ENCODE data around the gene TIMP2.

Gene TIMP2

GRCh38 chr17:78840780-78841611 is 84.2 kb downstream of the TIMP2 start, which contains the start of gene USP36:
TSS of gene USP36 (minus strand) at chr17:78840814. CDS start at chr17:78836363, 4,451 bp downstream.
- peak within 1 kb of the TSS; percentile 94 to 96 for H3K9ac ChIP-seq (ENCODE audit: low read depth in 1 of 2, low read length in 2 of 2)
- H3K4me3 ChIP-seq (ENCODE audit: low read depth in 1 of 2, low read length in 2 of 2): peak within 1 kb of the TSS; percentile 87 to 96
- peak within 1 kb of the TSS; percentile 100 for H3K27ac ChIP-seq (ENCODE audit: low read depth, low read length)
- H3K9me3 ChIP-seq (ENCODE audit: control insufficient read depth in 1 of 2, low read length in 2 of 2): no peaks in the 10 kb centered on the region
- H3K36me3 ChIP-seq (ENCODE audit: control insufficient read depth in 1 of 2, insufficient read depth in 2 of 2, low read length in 2 of 2): peaks cover 14 to 18% of the 10 kb centered on the region in 2 donors
- H3K27me3 ChIP-seq (ENCODE audit: control insufficient read depth in 1 of 2, insufficient read depth in 2 of 2, low read length in 2 of 2): no peaks in the 10 kb centered on the region
- H3K4me1 ChIP-seq (ENCODE audit: control insufficient read depth in 1 of 2, insufficient read depth in 2 of 2, low read length in 2 of 2): peaks cover 21 to 22% of the 10 kb centered on the region in 2 donors

GRCh38 chr17:78840530-78840779 is 84.7 kb downstream of the TIMP2 start:
- H3K9me3 ChIP-seq (ENCODE audit: control insufficient read depth in 1 of 2, low read length in 2 of 2): no peaks in the 10 kb centered on the region

GRCh38 chr17:78839762-78840529 is 85.2 kb downstream of the TIMP2 start:
- H3K27ac ChIP-seq (ENCODE audit: low read depth, low read length): peak overlapping the region; percentile 100
- H3K4me3 ChIP-seq (ENCODE audit: low read depth in 1 of 2, low read length in 2 of 2): peak overlapping the region; percentile 84 to 96
- H3K36me3 ChIP-seq (ENCODE audit: control insufficient read depth in 1 of 2, insufficient read depth in 2 of 2, low read length in 2 of 2): peaks cover 24 to 28% of the 10 kb centered on the region in 2 donors
- H3K4me1 ChIP-seq (ENCODE audit: control insufficient read depth in 1 of 2, insufficient read depth in 2 of 2, low read length in 2 of 2): peaks cover 21 to 22% of the 10 kb centered on the region in 2 donors
- no peaks in the 10 kb centered on the region for H3K9me3 ChIP-seq (ENCODE audit: control insufficient read depth in 1 of 2, low read length in 2 of 2)
- H3K27me3 ChIP-seq (ENCODE audit: control insufficient read depth in 1 of 2, insufficient read depth in 2 of 2, low read length in 2 of 2): no peaks in the 10 kb centered on the region
- H3K9ac ChIP-seq (ENCODE audit: low read depth in 1 of 2, low read length in 2 of 2): peak overlapping the region; percentile 76 to 96

More at GRCh38 chr17:78840530-78840779, 84.7 kb downstream of the TIMP2 start:
- Histone ChIP-seq H3K36me3 (ENCODE audit: control insufficient read depth in 1 of 2, insufficient read depth in 2 of 2, low read length in 2 of 2) (peaks cover 19 to 23% of the 10 kb centered on the region in 2 donors), H3K27ac (ENCODE audit: low read depth, low read length) (peak overlapping the region; percentile 100), H3K4me3 (ENCODE audit: low read depth in 1 of 2, low read length in 2 of 2) (peak overlapping the region; percentile 84 to 96), H3K9ac (ENCODE audit: low read depth in 1 of 2, low read length in 2 of 2) (peak overlapping the region; percentile 76 to 96), H3K27me3 (ENCODE audit: control insufficient read depth in 1 of 2, insufficient read depth in 2 of 2, low read length in 2 of 2) (no peaks in the 10 kb centered on the region), H3K4me1 (ENCODE audit: control insufficient read depth in 1 of 2, insufficient read depth in 2 of 2, low read length in 2 of 2) (peaks cover 21 to 22% of the 10 kb centered on the region in 2 donors)

GRCh38 chr17:78839235-78839761 is 85.9 kb downstream of the TIMP2 start:
- Histone ChIP-seq H3K27me3 (ENCODE audit: control insufficient read depth in 1 of 2, insufficient read depth in 2 of 2, low read length in 2 of 2) (no peaks in the 10 kb centered on the region), H3K9ac (ENCODE audit: low read depth in 1 of 2, low read length in 2 of 2) (peak overlapping the region; percentile 76 to 96), H3K4me3 (ENCODE audit: low read depth in 1 of 2, low read length in 2 of 2) (peak overlapping the region; percentile 84 to 96), H3K36me3 (ENCODE audit: control insufficient read depth in 1 of 2, insufficient read depth in 2 of 2, low read length in 2 of 2) (peaks cover 24 to 34% of the 10 kb centered on the region in 2 donors), H3K4me1 (ENCODE audit: control insufficient read depth in 1 of 2, insufficient read depth in 2 of 2, low read length in 2 of 2) (peaks cover 21 to 22% of the 10 kb centered on the region in 2 donors), H3K9me3 (ENCODE audit: control insufficient read depth in 1 of 2, low read length in 2 of 2) (no peaks in the 10 kb centered on the region), H3K27ac (ENCODE audit: low read depth, low read length) (peak overlapping the region; percentile 100)

DNA sequence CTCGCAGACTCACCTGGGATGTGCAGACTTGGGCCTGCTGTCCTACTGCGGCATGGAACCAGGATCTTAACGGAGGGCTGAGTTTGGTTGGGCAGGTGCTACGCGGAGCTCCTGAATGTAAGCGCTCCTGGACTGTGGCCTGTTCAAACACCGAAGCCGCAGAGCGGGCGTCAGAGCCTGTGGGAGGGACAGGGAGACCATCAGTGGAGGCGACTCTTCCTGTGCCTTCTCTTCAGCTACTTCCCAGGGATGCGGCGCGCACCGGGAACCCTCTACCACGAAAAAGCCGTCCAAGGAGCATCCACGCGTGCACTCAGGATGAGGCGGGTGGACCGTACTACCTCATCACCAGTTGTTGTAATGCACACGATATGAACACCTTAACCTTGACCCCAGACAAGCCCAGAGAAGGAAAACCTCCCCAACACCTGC is 86.6 kb downstream of the TIMP2 start:
- Histone ChIP-seq H3K36me3 (ENCODE audit: control insufficient read depth in 1 of 2, insufficient read depth in 2 of 2, low read length in 2 of 2) (peaks cover 25 to 40% of the 10 kb centered on the region in 2 donors), H3K27me3 (ENCODE audit: control insufficient read depth in 1 of 2, insufficient read depth in 2 of 2, low read length in 2 of 2) (no peaks in the 10 kb centered on the region), H3K4me3 (ENCODE audit: low read depth in 1 of 2, low read length in 2 of 2) (peak overlapping the region; percentile 4 to 84), H3K9ac (ENCODE audit: low read depth in 1 of 2, low read length in 2 of 2) (peak overlapping the region in 1 of 2 donors; percentile 76), H3K9me3 (ENCODE audit: control insufficient read depth in 1 of 2, low read length in 2 of 2) (no peaks in the 10 kb centered on the region), H3K27ac (ENCODE audit: low read depth, low read length) (no peak overlapping the region), H3K4me1 (ENCODE audit: control insufficient read depth in 1 of 2, insufficient read depth in 2 of 2, low read length in 2 of 2) (peaks cover 21 to 22% of the 10 kb centered on the region in 2 donors)

DNA sequence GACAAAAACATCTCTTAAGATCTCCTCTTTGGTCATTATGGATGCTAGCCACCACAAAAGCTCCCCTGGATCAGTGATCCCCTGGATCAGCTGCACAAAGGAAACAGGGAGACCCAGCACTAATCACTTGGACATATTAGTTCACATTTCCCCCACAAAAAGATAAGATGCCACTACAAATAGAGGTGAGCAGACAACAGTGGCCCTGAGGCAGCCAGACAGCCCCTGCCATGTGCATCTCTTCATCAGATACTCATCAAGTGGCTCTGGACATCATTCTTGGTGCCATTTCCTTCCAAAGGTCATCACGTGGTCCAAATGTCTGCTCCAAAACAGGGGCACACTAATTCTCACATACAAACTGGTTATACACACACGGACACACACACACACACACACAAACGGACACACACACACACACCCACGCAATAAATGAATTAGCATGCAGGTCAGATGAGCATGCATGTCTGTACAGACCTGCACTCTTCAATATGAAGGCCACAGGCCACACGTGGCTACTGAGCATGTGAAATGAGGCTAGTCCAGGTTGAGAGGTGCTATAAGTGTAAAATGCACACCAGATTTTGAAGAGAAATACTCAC is 88.7 kb downstream of the TIMP2 start:
- Histone ChIP-seq H3K9ac (ENCODE audit: low read depth in 1 of 2, low read length in 2 of 2) (no peak overlapping the region), H3K36me3 (ENCODE audit: control insufficient read depth in 1 of 2, insufficient read depth in 2 of 2, low read length in 2 of 2) (peaks cover 32 to 59% of the 10 kb centered on the region in 2 donors), H3K4me3 (ENCODE audit: low read depth in 1 of 2, low read length in 2 of 2) (no peak overlapping the region), H3K27me3 (ENCODE audit: control insufficient read depth in 1 of 2, insufficient read depth in 2 of 2, low read length in 2 of 2) (no peaks in the 10 kb centered on the region), H3K9me3 (ENCODE audit: control insufficient read depth in 1 of 2, low read length in 2 of 2) (no peaks in the 10 kb centered on the region), H3K27ac (ENCODE audit: low read depth, low read length) (no peak overlapping the region), H3K4me1 (ENCODE audit: control insufficient read depth in 1 of 2, insufficient read depth in 2 of 2, low read length in 2 of 2) (peaks cover 17 to 18% of the 10 kb centered on the region in 2 donors)

DNA sequence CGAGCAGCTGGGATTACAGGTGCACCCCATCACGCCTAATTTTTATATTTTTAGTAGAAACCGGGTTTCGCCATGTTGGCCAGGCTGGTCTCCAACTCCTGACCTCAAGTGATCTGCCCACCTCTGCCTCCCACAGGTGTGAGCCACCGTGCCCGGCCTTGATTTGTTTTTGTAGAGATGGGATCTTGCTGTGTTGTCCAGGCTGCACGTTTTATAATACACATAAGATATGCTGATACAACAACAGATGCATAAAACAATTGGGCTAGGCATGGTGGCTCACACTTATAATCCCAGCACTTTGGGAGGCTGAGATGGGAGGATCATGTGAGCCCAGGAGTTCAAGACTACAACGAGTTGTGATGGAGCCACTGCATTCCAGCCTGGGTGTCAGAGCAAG is 90.6 kb downstream of the TIMP2 start:
- Histone ChIP-seq H3K27ac (ENCODE audit: low read depth, low read length) (no peak overlapping the region), H3K27me3 (ENCODE audit: control insufficient read depth in 1 of 2, insufficient read depth in 2 of 2, low read length in 2 of 2) (no peaks in the 10 kb centered on the region), H3K9me3 (ENCODE audit: control insufficient read depth in 1 of 2, low read length in 2 of 2) (no peaks in the 10 kb centered on the region), H3K9ac (ENCODE audit: low read depth in 1 of 2, low read length in 2 of 2) (no peak overlapping the region), H3K4me1 (ENCODE audit: control insufficient read depth in 1 of 2, insufficient read depth in 2 of 2, low read length in 2 of 2) (peaks cover 12 to 14% of the 10 kb centered on the region in 2 donors), H3K36me3 (ENCODE audit: control insufficient read depth in 1 of 2, insufficient read depth in 2 of 2, low read length in 2 of 2) (peaks cover 32 to 74% of the 10 kb centered on the region in 2 donors), H3K4me3 (ENCODE audit: low read depth in 1 of 2, low read length in 2 of 2) (no peak overlapping the region)

- Histone ChIP-seq H3K4me1 (ENCODE audit: control insufficient read depth in 1 of 2, insufficient read depth in 2 of 2, low read length in 2 of 2) (no peaks in the 10 kb centered on the region), H3K9ac (ENCODE audit: low read depth in 1 of 2, low read length in 2 of 2) (no peak overlapping the region), H3K36me3 (ENCODE audit: control insufficient read depth in 1 of 2, insufficient read depth in 2 of 2, low read length in 2 of 2) (peaks cover 40 to 91% of the 10 kb centered on the region in 2 donors), H3K27ac (ENCODE audit: low read depth, low read length) (no peak overlapping the region), H3K4me3 (ENCODE audit: low read depth in 1 of 2, low read length in 2 of 2) (no peak overlapping the region), H3K27me3 (ENCODE audit: control insufficient read depth in 1 of 2, insufficient read depth in 2 of 2, low read length in 2 of 2) (no peaks in the 10 kb centered on the region), H3K9me3 (ENCODE audit: control insufficient read depth in 1 of 2, low read length in 2 of 2) (no peaks in the 10 kb centered on the region)
These were observed 92.7 kb downstream of the TIMP2 start for GRCh38 chr17:78832541-78832810.

GRCh38 chr17:78831688-78832540 is 93.3 kb downstream of the TIMP2 start:
- Histone ChIP-seq H3K27me3 (ENCODE audit: control insufficient read depth in 1 of 2, insufficient read depth in 2 of 2, low read length in 2 of 2) (no peaks in the 10 kb centered on the region), H3K27ac (ENCODE audit: low read depth, low read length) (no peak overlapping the region), H3K36me3 (ENCODE audit: control insufficient read depth in 1 of 2, insufficient read depth in 2 of 2, low read length in 2 of 2) (peaks cover 40 to 91% of the 10 kb centered on the region in 2 donors), H3K9ac (ENCODE audit: low read depth in 1 of 2, low read length in 2 of 2) (no peak overlapping the region), H3K9me3 (ENCODE audit: control insufficient read depth in 1 of 2, low read length in 2 of 2) (no peaks in the 10 kb centered on the region), H3K4me3 (ENCODE audit: low read depth in 1 of 2, low read length in 2 of 2) (no peak overlapping the region), H3K4me1 (ENCODE audit: control insufficient read depth in 1 of 2, insufficient read depth in 2 of 2, low read length in 2 of 2) (no peaks in the 10 kb centered on the region)
